Measurements from ENCODE around the gene NEMP1.
A peak's percentile ranks its signal among the peaks of the same experiment; 100 is the strongest.

NEMP1 gene

DNA sequence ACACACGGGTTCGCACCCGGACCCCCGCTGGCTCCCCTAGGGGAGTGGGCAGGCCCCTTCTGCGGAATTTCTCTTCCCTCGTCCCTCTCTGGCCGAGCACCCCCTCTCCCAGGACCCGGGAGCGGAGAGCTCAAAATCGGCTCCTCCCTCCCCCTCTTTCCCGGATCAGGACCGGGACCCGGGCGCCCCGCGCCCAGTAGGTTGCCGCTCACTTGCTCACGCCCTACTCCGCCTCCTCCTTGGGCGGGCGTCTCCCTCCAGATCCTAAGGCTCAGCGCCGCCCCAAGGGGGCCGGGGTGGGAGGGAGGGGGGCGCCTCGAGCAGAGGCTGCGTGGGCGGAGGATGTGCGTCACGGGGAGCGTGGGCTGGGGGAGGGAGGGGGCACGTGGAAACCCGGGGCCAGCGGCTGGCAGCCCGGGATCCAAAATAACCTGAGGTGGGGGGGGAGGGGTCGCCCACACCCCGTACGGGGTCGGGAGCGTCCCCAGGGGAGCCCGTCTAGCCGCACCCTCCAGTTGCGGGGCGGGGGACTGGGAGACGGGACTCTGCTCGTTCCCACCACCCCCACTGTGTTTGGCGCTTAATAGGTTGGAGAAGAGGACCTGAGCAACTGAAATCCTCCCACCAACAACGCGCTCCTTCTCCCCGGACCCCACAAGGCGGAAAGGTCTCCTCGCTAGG is 8.6 kb upstream of the NEMP1 start:
- no peak for TF ChIP-seq TEAD4 (IDR thresholded peaks at IDR 0.05)
- TF ChIP-seq FOXM1 (IDR thresholded peaks at IDR 0.05; ENCODE audit: borderline replicate concordance, low read depth), result no peak
- TF ChIP-seq YY1 (IDR thresholded peaks at IDR 0.05; ENCODE audit: low read depth), result 0 out of 2 replicates have a peak, but pooled peaks have one; percentile 3
- no peak for TF ChIP-seq TCF12 (IDR thresholded peaks at IDR 0.05; ENCODE audit: low read depth)
- TF ChIP-seq EGR1 (IDR thresholded peaks at IDR 0.05), result peak; percentile 98
- no peak for TF ChIP-seq RAD21 (IDR thresholded peaks at IDR 0.05; ENCODE audit: low read depth)
- 0 out of 2 replicates have a peak, but pooled peaks have one; percentile 32 for TF ChIP-seq CREB1 (IDR thresholded peaks at IDR 0.05; ENCODE audit: low read depth)
- no peak for TF ChIP-seq NFIC (IDR thresholded peaks at IDR 0.05)
- TF ChIP-seq, protein P1, sequence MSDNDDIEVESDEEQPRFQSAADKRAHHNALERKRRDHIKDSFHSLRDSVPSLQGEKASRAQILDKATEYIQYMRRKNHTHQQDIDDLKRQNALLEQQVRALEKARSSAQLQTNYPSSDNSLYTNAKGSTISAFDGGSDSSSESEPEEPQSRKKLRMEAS (IDR thresholded peaks at IDR 0.05), result no peak; the same call in 1 of the 2 replicates
- TF ChIP-seq, protein P2, sequence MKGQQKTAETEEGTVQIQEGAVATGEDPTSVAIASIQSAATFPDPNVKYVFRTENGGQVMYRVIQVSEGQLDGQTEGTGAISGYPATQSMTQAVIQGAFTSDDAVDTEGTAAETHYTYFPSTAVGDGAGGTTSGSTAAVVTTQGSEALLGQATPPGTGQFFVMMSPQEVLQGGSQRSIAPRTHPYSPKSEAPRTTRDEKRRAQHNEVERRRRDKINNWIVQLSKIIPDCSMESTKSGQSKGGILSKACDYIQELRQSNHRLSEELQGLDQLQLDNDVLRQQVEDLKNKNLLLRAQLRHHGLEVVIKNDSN (IDR thresholded peaks at IDR 0.05), result peak; percentile 37; the same call in 1 of the 2 replicates
- TF ChIP-seq, protein P3, sequence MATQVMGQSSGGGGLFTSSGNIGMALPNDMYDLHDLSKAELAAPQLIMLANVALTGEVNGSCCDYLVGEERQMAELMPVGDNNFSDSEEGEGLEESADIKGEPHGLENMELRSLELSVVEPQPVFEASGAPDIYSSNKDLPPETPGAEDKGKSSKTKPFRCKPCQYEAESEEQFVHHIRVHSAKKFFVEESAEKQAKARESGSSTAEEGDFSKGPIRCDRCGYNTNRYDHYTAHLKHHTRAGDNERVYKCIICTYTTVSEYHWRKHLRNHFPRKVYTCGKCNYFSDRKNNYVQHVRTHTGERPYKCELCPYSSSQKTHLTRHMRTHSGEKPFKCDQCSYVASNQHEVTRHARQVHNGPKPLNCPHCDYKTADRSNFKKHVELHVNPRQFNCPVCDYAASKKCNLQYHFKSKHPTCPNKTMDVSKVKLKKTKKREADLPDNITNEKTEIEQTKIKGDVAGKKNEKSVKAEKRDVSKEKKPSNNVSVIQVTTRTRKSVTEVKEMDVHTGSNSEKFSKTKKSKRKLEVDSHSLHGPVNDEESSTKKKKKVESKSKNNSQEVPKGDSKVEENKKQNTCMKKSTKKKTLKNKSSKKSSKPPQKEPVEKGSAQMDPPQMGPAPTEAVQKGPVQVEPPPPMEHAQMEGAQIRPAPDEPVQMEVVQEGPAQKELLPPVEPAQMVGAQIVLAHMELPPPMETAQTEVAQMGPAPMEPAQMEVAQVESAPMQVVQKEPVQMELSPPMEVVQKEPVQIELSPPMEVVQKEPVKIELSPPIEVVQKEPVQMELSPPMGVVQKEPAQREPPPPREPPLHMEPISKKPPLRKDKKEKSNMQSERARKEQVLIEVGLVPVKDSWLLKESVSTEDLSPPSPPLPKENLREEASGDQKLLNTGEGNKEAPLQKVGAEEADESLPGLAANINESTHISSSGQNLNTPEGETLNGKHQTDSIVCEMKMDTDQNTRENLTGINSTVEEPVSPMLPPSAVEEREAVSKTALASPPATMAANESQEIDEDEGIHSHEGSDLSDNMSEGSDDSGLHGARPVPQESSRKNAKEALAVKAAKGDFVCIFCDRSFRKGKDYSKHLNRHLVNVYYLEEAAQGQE (IDR thresholded peaks at IDR 0.05; ENCODE audit: low read depth), result no peak
- peak; percentile 39; the same call in 1 of the 2 replicates for TF ChIP-seq EP300 (IDR thresholded peaks at IDR 0.05; ENCODE audit: borderline replicate concordance)
- peak; percentile 59 for TF ChIP-seq ZBTB7A (IDR thresholded peaks at IDR 0.05; ENCODE audit: low read depth)
- no peak for TF ChIP-seq CEBPB (IDR thresholded peaks at IDR 0.05)
- TF ChIP-seq TAF1 (IDR thresholded peaks at IDR 0.05; ENCODE audit: low read depth), result peak; percentile 66; the same call in 1 of the 2 replicates

DNA sequence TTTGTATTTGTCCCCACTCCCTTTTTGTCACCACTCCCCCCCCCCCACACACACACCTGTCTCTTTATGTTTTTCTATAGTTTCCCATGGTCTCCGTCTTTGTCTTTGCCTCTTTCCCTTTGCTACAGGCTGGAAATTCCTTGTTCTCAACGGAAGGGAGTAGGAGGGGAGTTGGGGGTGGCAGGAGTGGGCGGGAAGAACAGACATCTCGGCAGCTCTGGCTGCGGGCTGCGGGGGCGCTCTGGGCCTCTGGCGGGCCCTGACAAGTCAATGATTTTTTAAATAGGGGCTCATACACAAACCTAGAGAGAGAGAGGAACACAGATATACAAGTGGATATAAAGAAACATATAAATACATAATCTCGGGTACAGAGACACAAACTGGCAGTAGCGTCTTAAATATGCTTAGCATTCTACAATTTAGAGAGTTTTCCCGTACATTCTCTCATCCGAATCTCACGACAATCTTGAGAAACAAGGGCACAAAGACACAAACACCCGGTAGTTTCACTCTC is 8.0 kb upstream of the NEMP1 start:
- TF ChIP-seq YY1 (IDR thresholded peaks at IDR 0.05; ENCODE audit: low read depth) (no peak), EGR1 (IDR thresholded peaks at IDR 0.05) (peak; percentile 90)

DNA sequence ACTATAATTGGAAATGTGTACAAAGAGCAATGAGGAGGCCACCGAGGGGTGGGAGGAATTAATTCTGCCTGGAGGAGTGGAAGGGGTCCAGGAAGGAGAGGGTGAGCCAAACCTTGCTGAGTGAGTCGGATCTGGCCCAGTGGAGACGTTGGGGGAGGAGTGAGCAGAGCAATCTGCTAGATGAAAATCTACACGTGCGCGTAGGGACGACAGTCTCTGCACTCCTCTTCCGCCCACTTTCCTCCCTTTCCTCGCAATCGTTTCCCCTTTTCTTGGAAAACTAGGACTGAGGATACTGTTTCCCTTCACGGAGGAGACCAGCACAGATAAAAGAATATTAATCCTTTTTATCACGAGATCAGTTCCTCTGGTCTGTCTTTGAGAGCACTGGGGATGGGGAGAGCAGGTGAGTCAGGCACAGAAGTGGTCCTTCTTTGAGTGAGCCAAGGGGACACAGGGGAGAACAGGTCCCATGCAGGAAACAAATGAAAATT is 7.5 kb upstream of the NEMP1 start:
- no peak for TF ChIP-seq YY1 (IDR thresholded peaks at IDR 0.05; ENCODE audit: low read depth)
- no peak for TF ChIP-seq ZBTB7A (IDR thresholded peaks at IDR 0.05; ENCODE audit: low read depth)
- TF ChIP-seq TCF12 (IDR thresholded peaks at IDR 0.05; ENCODE audit: low read depth), result no peak
- TF ChIP-seq EGR1 (IDR thresholded peaks at IDR 0.05), result no peak

DNA sequence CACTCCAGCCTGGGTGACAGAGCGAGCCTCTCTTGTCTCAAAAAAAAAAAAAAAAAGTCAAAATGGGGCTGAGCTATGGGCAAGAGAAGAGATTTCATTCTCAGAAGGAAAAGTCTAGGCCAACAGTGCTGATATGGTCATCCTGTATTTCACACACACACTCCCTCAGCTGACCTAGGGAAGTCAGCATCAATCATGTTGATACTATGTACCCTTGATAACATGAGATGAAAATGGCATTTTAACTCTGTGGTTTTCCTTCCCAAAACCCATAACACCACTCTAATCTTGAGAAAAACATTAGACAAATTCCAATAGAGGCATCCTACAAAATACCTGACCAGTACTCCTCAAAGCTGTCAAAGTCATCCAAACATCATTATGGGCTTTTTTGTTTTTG is 2.3 kb upstream of the NEMP1 start:
- TF ChIP-seq RAD21 (IDR thresholded peaks at IDR 0.05; ENCODE audit: low read depth), result no peak
- TF ChIP-seq CREB1 (IDR thresholded peaks at IDR 0.05; ENCODE audit: low read depth), result no peak
- TF ChIP-seq, protein P3 (IDR thresholded peaks at IDR 0.05; ENCODE audit: low read depth), result no peak
- no peak for TF ChIP-seq FOXM1 (IDR thresholded peaks at IDR 0.05; ENCODE audit: borderline replicate concordance, low read depth)
- no peak for TF ChIP-seq TCF12 (IDR thresholded peaks at IDR 0.05; ENCODE audit: low read depth)
- no peak for TF ChIP-seq YY1 (IDR thresholded peaks at IDR 0.05; ENCODE audit: low read depth)
- no peak for TF ChIP-seq NFIC (IDR thresholded peaks at IDR 0.05)
- TF ChIP-seq TEAD4 (IDR thresholded peaks at IDR 0.05), result no peak
- no peak for TF ChIP-seq EP300 (IDR thresholded peaks at IDR 0.05; ENCODE audit: borderline replicate concordance)
- TF ChIP-seq, protein P1 (IDR thresholded peaks at IDR 0.05), result no peak
- no peak for TF ChIP-seq TAF1 (IDR thresholded peaks at IDR 0.05; ENCODE audit: low read depth)

DNA sequence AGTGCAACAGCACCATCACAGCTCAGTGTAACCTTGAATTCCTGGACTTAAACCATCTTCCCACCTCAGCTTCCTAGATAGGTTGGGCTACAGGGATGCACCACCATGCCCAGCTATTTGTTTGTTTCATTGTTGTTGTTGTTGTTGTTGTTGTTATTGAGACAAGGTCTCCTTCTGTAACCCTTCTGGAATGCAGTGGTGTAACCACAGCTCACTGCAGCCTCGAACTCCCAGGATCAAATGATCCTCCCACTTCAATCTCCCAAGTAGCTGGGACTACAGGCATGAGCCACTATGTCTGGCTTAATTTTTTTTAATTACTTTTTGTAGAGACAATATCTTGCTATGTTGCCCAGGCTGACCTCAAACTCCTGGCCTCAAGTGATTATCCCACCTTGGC is 1.2 kb upstream of the NEMP1 start:
- TF ChIP-seq TAF1 (IDR thresholded peaks at IDR 0.05; ENCODE audit: low read depth) (no peak), CREB1 (IDR thresholded peaks at IDR 0.05; ENCODE audit: low read depth) (no peak), RAD21 (IDR thresholded peaks at IDR 0.05; ENCODE audit: low read depth) (no peak)

DNA sequence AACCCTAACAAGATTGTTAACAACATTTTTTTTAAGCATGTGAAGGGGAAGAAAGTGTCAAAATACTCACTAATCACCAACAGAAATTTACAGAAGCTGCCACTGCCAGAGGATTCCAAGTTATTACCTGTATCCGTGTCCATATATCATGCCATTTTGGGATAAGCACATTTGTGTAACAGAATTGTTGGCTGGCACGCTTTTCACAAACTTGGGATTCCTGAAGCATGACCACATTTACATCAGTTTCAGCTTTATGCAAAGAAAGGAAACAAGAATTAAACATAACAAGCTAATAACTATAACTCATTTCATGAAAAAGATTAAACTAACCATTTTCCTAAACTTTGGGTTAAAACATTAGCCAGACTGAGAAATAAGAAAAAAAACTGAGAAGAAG is 5.9 kb downstream of the NEMP1 start:
- no peak for TF ChIP-seq CREB1 (IDR thresholded peaks at IDR 0.05; ENCODE audit: low read depth)
- no peak for TF ChIP-seq TAF1 (IDR thresholded peaks at IDR 0.05; ENCODE audit: low read depth)
- TF ChIP-seq, protein P2 (IDR thresholded peaks at IDR 0.05), result no peak
- no peak for TF ChIP-seq EGR1 (IDR thresholded peaks at IDR 0.05)
- TF ChIP-seq TCF12 (IDR thresholded peaks at IDR 0.05; ENCODE audit: low read depth), result no peak
- no peak for TF ChIP-seq YY1 (IDR thresholded peaks at IDR 0.05; ENCODE audit: low read depth)
- TF ChIP-seq TEAD4 (IDR thresholded peaks at IDR 0.05), result no peak
- TF ChIP-seq, protein P1 (IDR thresholded peaks at IDR 0.05), result no peak
- TF ChIP-seq FOXM1 (IDR thresholded peaks at IDR 0.05; ENCODE audit: borderline replicate concordance, low read depth), result no peak
- TF ChIP-seq, protein P3 (IDR thresholded peaks at IDR 0.05; ENCODE audit: low read depth), result no peak
- TF ChIP-seq CEBPB (IDR thresholded peaks at IDR 0.05), result no peak
- no peak for TF ChIP-seq ZBTB7A (IDR thresholded peaks at IDR 0.05; ENCODE audit: low read depth)
- TF ChIP-seq NFIC (IDR thresholded peaks at IDR 0.05), result no peak
- TF ChIP-seq RAD21 (IDR thresholded peaks at IDR 0.05; ENCODE audit: low read depth), result no peak
- TF ChIP-seq EP300 (IDR thresholded peaks at IDR 0.05; ENCODE audit: borderline replicate concordance), result no peak

Data from Ishikawa (cell line).